ENCODE measurements around the gene C16orf96. TPM values are rescaled to one million over a fixed set of nuclear protein-coding genes. Genes with fewer than 3 reads are reported as not detected.

The C16orf96 gene
- total RNA-seq, 1 experiment from 2014 or later, result 1.3 TPM

DNA sequence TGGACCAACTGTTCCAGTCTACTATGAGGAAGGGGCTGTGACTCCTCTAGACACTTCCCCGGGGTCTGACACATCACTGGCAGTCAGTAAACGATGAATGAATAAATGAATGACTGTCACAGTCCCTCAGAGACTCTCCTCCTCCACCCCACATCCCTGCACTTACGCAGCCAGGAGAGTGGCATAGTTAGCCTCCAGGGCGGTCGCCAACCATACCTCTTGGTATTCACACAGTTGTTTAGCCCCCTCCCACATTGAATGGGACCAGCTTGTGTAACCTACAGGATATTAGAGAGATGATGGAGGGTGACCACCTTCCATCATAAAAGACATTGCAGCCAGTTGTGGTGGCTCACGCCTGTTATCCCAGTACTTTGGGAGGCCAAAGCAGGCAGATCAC, 32.8 kb downstream of the C16orf96 start:
- DNase-seq (ENCODE audit: low spot score) (no peak), ATAC-seq (no peak)
- no peak overlapping the region for H3K27ac Mint-ChIP-seq
- peaks cover 7% of the 10 kb centered on the region for H3K27me3 Mint-ChIP-seq (ENCODE audit: low read depth)
- peaks cover 5% of the 10 kb centered on the region for H3K36me3 Mint-ChIP-seq
- peaks cover 14% of the 10 kb centered on the region for H3K9me3 Mint-ChIP-seq
- ChIA-PET CTCF (no interaction called here), POLR2A (no interaction called here)
- peaks cover 26% of the 10 kb centered on the region for H3K4me1 Mint-ChIP-seq
- H3K4me3 Mint-ChIP-seq, result no peak overlapping the region
- TF ChIP-seq EMX1 (CRISPR knock-in tag; IDR thresholded peaks at IDR 0.05), result no peak

DNA sequence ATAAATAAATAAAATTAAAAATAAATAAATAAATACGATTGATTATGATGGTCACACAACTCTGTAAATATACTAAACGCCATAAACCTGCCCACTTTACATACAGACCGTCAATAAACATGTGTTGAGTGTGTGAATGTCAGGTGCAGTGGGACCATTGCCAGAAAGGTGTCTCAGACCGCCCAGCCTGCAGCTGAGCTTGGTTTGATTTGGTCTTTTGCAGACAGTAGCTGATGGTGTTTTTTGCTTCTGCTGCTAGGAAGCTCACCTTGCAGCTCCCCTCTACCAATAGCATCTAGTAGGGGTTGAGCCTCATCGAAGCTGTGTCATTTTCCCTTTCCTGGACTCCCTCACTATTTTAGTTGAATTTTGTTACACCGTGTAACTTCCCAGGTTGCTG, 35.1 kb downstream of the C16orf96 start:
- no peak for ATAC-seq
- peaks cover 14% of the 10 kb centered on the region for H3K9me3 Mint-ChIP-seq
- CTCF ChIA-PET, result interaction anchor here (0.7 to 3.6 kb wide), 7 partner anchors 16 to 85 kb away, joined by 4 to 14 read pairs (median 5); partner anchors contain the start of gene MGRN1
- POLR2A ChIA-PET, result no interaction called here
- DNase-seq (ENCODE audit: low spot score), result no peak
- H3K36me3 Mint-ChIP-seq, result peaks cover 5% of the 10 kb centered on the region
- 0 out of 2 replicates have a peak overlapping the region, but pooled peaks have one; percentile 34 for H3K27ac Mint-ChIP-seq
- H3K4me3 Mint-ChIP-seq, result no peak overlapping the region
- peaks cover 23% of the 10 kb centered on the region for H3K4me1 Mint-ChIP-seq
- TF ChIP-seq, protein P1, sequence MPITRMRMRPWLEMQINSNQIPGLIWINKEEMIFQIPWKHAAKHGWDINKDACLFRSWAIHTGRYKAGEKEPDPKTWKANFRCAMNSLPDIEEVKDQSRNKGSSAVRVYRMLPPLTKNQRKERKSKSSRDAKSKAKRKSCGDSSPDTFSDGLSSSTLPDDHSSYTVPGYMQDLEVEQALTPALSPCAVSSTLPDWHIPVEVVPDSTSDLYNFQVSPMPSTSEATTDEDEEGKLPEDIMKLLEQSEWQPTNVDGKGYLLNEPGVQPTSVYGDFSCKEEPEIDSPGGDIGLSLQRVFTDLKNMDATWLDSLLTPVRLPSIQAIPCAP (CRISPR knock-in tag; IDR thresholded peaks at IDR 0.05), result no peak
- TF ChIP-seq ZNF138 (CRISPR knock-in tag; conservative IDR thresholded peaks at IDR 0.05) (no peak), SMAD4 (CRISPR knock-in tag; IDR thresholded peaks at IDR 0.05) (no peak), ZNF416 (CRISPR knock-in tag; IDR thresholded peaks at IDR 0.05) (no peak), IRF2 (CRISPR knock-in tag; IDR thresholded peaks at IDR 0.05; ENCODE audit: borderline replicate concordance, low read depth) (no peak), MYBL2 (CRISPR knock-in tag; IDR thresholded peaks at IDR 0.05) (no peak), ZBTB21 (CRISPR knock-in tag; IDR thresholded peaks at IDR 0.05; ENCODE audit: borderline replicate concordance) (no peak), TP53 (CRISPR knock-in tag; IDR thresholded peaks at IDR 0.05) (no peak)
- TF ChIP-seq, protein P2, sequence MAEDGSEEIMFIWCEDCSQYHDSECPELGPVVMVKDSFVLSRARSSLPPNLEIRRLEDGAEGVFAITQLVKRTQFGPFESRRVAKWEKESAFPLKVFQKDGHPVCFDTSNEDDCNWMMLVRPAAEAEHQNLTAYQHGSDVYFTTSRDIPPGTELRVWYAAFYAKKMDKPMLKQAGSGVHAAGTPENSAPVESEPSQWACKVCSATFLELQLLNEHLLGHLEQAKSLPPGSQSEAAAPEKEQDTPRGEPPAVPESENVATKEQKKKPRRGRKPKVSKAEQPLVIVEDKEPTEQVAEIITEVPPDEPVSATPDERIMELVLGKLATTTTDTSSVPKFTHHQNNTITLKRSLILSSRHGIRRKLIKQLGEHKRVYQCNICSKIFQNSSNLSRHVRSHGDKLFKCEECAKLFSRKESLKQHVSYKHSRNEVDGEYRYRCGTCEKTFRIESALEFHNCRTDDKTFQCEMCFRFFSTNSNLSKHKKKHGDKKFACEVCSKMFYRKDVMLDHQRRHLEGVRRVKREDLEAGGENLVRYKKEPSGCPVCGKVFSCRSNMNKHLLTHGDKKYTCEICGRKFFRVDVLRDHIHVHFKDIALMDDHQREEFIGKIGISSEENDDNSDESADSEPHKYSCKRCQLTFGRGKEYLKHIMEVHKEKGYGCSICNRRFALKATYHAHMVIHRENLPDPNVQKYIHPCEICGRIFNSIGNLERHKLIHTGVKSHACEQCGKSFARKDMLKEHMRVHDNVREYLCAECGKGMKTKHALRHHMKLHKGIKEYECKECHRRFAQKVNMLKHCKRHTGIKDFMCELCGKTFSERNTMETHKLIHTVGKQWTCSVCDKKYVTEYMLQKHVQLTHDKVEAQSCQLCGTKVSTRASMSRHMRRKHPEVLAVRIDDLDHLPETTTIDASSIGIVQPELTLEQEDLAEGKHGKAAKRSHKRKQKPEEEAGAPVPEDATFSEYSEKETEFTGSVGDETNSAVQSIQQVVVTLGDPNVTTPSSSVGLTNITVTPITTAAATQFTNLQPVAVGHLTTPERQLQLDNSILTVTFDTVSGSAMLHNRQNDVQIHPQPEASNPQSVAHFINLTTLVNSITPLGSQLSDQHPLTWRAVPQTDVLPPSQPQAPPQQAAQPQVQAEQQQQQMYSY (CRISPR knock-in tag; IDR thresholded peaks at IDR 0.05), result no peak
- TF ChIP-seq, protein P3, sequence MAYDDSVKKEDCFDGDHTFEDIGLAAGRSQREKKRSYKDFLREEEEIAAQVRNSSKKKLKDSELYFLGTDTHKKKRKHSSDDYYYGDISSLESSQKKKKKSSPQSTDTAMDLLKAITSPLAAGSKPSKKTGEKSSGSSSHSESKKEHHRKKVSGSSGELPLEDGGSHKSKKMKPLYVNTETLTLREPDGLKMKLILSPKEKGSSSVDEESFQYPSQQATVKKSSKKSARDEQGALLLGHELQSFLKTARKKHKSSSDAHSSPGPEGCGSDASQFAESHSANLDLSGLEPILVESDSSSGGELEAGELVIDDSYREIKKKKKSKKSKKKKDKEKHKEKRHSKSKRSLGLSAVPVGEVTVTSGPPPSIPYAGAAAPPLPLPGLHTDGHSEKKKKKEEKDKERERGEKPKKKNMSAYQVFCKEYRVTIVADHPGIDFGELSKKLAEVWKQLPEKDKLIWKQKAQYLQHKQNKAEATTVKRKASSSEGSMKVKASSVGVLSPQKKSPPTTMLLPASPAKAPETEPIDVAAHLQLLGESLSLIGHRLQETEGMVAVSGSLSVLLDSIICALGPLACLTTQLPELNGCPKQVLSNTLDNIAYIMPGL (CRISPR knock-in tag; IDR thresholded peaks at IDR 0.05), result no peak
- TF ChIP-seq, protein P4, sequence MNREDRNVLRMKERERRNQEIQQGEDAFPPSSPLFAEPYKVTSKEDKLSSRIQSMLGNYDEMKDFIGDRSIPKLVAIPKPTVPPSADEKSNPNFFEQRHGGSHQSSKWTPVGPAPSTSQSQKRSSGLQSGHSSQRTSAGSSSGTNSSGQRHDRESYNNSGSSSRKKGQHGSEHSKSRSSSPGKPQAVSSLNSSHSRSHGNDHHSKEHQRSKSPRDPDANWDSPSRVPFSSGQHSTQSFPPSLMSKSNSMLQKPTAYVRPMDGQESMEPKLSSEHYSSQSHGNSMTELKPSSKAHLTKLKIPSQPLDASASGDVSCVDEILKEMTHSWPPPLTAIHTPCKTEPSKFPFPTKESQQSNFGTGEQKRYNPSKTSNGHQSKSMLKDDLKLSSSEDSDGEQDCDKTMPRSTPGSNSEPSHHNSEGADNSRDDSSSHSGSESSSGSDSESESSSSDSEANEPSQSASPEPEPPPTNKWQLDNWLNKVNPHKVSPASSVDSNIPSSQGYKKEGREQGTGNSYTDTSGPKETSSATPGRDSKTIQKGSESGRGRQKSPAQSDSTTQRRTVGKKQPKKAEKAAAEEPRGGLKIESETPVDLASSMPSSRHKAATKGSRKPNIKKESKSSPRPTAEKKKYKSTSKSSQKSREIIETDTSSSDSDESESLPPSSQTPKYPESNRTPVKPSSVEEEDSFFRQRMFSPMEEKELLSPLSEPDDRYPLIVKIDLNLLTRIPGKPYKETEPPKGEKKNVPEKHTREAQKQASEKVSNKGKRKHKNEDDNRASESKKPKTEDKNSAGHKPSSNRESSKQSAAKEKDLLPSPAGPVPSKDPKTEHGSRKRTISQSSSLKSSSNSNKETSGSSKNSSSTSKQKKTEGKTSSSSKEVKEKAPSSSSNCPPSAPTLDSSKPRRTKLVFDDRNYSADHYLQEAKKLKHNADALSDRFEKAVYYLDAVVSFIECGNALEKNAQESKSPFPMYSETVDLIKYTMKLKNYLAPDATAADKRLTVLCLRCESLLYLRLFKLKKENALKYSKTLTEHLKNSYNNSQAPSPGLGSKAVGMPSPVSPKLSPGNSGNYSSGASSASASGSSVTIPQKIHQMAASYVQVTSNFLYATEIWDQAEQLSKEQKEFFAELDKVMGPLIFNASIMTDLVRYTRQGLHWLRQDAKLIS (CRISPR knock-in tag; IDR thresholded peaks at IDR 0.05; ENCODE audit: borderline replicate concordance), result no peak
- H3K27me3 Mint-ChIP-seq (ENCODE audit: low read depth), result peaks cover 7% of the 10 kb centered on the region

Measured in WTC11 (cell line).